GM21786 (cell line): ENCODE results near the gene ADSS1.

Experiments
- ATAC-seq: cut with Tn5 transposase; IDR thresholded peaks from one replicate; pipeline ENCODE4 v1.9.1; 2021; ENCODE audit not compliant: unreplicated experiment

Gene ADSS1

DNA sequence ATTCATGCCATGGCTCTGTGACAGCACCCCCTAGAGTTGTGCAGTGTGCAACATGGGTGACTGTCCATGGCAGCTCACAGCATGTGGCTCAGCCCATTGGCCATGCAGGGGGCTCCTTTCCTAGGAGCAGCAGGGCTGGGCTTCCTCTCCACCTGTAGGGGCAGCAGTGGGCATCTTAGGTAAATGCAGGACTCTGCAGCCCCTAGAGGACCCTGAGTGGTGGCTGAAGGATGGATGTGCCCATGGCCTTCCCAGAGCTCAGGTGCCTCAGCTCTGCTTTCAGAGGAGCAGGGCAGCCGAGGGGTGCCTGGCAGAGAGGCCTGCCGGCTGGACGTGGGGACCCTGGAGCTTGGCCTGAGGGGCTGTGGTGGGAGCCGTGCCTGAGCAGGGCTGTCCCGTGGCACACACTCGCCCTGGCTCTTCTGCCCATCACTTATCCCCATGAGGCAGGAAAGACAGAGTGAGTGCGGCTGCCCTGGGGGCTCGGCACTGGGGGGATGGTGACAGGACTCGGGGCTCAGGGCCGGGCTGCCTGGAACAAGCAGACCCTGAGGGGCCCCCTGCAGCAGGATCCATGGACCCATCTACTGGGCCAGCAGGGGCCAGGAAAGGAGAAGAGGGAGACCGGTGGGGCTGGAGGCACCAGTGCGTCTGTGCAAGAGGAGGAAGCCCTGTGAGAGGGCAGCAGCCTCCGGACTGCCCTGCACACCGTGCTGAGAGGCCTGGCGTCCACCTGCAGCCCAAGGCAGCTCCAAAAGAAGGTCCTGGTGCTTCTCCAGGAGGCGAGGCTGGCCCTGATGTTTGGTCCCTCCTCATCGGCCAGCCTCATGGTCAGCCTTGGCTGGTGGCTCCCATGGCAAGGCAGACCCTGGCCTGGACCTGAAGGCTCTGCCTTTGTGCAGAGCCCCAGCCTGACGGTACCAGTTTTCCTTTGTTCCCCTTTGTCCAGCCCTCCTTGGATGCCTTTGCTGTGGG, 7.6 kb downstream of the ADSS1 start:
- no peak for ATAC-seq

DNA sequence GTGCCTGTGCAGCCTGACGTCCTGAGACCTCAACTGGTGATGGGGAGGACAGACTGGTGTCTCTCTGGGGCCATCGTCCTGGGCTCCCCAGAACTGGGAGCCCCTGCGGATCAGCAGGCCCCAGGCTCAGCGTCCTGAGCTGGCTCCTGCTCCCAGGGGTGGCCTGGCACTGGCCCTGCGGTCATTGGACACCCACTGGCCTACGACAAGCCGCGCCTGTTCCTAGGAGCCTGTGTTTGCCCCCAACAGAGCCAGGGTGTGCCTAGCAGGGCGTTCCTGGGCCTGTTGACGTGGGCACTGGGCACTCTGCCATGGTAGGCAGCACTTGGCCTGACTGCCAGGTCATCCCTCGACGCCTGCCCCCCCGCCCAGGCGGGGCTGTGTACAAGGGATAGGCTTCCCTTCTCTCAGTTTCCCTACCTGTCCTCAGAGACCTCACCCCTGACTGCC, 8.4 kb downstream of the ADSS1 start:
- ATAC-seq, result no peak

DNA sequence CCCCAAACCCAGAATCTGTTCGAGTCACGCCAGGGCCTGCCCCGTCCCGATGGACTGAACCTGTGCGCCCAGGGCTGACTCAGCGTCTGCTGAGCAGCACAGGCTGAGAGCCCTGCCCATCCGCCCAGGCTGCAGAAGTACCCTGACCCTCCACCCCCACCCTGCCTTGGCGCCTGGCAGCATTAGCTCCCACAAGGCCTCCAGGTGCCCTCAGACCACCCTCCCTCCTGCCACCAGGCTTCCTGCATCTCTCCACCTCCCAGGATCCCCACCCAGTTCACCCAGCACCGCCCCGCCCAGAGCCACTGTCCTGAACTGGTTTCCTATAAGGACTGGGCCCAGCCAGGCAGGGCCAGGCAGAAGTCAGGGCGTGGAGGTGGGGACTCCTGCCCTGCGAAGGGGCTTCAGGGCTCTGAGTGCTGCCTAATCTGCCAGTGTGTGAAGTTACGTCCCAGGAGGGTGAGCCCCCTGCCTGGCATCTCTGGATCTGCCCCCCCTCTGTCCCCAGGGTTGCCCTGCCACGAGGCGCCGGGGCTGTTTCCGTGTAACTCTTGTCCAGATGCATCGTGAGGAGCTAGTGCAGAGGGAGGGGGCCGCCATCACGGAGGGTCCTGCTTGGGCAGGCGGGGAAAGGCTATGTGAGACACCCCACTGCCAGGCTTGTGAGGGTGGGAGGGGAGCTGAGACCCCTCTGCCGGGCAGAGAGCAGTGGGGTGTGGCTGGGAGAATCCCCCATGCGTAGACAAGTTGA, 9.1 kb downstream of the ADSS1 start:
- ATAC-seq, result no peak

DNA sequence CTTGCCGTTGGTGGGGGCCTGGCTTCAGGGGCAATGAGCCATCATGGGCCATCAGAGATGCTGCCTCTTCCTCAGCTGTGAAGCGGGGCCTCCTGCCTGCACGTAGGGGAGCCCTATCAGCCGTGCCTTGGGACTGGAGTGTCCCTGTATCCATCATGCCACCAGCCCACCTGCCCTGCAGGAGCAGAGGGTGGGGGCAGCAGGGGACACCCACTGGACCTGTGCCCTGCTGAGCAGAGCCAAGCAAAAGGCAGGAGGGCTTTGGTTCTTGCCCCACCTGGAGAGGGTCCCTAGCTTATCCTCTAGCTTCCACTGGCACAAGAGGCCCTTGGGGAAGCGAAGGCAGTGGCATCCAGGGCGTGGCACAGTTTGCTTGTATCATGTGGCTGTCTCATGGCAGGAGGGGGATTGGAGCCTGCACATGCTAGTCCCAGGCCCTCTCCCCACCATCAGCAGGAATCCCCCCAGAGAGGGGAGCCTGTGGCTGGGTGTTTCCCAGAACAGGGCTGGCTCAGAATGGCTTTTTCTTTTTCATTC, 10.1 kb downstream of the ADSS1 start:
- ATAC-seq, result no peak

DNA sequence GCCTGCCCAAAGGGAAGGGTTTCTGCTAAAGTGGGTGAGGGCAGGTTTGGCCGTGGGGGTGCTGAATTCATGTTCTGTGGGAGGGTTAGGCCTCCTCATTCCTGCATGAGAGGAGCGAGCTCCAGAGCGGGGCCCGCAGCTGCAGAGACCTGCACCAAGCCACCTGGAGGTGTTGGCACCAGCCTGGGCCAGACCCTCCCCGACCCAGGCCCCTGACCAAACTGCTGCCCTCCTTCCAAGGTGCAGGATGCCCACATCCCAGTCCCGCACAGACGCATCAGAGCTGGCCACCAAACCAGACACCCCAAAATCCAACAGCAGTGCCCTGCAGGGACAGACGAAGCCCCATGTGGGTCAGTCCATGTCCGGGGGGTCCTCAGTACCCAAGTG, 10.6 kb downstream of the ADSS1 start:
- no peak for ATAC-seq

DNA sequence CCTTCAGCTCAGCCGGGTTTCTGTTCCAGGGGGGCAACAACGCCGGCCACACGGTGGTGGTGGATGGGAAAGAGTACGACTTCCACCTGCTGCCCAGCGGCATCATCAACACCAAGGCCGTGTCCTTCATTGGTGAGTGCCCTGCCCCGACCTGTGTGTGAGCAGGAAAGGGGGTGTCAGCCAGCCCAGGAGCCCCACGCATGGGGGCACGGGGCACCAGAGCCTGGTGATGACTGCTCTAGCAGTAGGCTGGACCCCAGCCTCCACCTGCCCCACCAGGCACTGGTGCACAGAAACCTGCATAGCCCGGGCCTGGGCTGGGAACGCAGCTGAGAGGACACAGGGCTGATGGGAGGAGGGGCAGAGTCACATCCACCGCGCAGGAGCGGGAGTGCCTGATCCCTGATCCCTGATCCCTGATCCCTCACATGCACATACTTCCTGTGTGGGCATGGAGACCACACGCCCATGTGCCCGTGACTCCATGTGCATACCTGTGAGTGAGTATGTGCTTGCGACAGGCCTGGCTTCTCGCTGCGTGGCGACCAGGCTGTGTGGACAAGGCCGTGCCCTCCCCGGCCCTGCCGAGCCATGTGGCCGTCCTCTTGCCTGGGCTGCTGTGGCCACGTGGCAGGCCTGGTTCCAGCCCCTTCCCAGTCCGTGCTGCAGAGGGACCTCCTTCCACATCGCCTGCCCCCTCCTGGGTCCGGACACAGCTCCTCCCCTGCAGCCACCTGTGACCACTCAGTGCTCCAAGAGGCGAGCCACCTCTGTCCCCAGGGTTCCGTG, 11.2 kb downstream of the ADSS1 start:
- ATAC-seq, result no peak

DNA sequence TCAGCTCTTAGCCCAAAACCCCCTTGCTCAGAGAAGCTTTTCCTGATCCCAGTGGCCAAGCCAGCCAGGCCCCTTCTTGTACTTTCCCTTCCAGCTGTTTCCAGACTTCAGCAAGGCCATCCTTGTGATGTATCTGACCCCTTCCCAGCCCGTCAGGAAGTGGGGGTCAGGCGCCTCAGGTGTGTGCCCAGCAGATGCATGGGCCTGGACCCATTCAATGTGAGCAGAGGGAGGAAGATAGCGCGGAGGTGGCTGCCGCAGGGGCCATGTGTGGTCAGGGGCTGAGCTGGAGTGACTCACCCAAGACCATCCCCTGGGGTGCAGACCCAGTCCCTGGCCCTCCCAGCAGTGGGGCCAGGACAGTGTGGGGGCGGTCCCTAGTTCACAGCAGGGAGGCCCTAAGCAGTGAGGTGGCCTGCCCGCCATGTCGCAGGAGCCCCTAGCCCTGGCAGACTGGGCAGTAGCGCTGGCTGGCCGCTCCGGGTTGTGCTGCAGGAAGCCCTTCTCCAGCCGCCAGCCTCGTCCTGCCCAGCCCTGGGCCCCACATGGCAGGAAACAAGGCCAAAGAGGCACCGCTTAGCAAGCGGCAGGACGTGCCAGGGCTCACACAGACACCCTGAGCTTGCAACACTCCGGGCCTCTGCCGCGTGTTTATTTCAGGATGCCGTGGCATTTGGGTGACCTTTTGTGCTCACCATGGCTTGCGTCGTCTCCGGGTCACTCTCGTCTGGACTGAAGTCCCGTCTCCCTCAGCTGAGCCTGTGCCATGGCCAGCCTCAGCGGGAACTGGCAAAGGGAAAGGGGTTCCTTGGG, 12.0 kb downstream of the ADSS1 start:
- ATAC-seq, result no peak

DNA sequence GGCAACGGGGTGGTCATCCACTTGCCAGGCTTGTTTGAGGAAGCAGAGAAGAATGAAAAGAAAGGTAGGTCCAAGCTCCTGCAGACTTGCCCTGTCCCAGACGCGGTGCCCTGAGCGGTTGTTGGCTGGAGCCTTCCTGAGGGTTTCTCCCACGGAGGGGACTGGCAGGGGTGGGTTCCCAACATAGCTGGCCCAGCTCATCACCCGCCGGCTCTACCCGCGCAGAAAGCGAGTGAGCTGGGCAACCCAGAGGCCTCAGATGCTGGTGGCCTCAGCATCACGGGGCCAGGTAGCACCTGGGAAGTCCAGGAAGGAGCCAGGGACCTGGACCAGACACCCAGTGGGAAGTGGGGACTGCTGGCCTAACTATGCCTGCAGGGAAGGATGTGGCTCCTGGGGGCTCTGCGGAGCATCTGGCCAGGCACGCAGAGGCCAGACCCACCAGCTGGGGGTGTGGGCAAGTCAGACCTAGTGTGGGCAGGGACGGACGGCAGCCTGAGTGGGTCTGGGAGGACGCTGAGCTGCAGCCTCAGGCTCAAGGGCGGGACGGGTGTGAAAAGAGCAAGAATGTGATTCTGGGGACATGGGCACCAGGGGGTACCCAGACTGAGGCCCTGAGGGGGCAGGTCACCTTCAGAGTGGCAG, 14.5 kb downstream of the ADSS1 start:
- no peak for ATAC-seq

DNA sequence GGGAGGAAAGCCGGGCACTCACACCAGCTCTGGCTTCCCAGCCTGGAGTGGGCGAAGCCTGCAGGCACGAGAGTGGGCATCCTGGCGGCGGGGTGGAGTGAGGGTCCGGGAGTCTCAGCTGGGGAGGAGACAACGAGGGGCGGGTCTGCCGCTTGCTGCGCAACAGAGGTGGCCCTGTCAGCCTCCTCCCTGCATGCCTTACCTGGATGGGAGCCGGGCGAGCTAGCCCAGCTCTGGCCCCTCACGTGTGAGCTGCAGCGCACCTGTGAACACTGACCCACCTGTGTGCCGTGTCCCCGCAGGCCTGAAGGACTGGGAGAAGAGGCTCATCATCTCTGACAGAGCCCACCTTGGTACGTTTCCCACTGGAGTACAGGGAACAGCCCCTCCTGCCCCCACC, 15.0 kb downstream of the ADSS1 start:
- ATAC-seq, result no peak

DNA sequence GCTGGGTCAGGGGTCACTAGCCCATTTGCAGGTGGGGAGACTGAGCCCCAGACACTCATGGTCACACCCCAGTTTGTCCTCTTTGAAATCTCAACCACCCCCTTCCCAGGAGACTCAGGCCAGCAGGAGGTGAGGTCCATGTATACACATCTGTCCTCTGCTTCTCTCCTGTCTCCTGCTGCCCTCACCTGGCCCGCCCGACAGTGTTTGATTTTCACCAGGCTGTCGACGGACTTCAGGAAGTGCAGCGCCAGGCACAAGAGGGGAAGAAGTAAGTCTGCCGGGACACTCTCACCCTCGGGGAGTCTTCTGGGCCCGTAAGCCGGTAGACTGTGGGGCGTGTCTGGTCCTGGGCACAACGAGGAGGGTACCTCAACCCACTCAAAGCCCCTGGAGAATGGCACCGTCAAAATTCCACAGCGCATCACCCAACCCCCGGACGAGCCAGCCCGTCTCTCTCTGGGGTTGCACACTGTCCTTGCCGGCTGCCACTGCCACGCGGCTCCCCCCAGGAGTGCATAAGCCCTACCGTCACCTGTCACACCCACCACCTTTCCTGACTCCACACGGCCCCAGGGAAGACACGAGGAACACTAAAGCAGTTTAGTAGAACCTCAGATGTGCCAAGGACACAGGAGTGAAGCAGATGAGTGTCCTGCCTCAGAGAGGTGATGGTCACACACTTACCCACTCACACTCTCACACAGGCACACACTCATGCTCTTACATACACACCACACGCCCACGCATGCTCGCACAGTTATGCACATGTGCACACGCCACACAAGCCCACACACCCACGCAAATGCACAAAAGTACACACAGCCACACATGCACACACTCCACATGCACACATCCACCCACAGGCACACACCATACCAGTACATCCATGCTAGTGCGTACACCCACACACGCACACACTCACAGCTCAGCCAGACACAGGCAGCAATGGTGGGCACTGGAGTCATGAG, 15.8 kb downstream of the ADSS1 start:
- ATAC-seq, result no peak

DNA sequence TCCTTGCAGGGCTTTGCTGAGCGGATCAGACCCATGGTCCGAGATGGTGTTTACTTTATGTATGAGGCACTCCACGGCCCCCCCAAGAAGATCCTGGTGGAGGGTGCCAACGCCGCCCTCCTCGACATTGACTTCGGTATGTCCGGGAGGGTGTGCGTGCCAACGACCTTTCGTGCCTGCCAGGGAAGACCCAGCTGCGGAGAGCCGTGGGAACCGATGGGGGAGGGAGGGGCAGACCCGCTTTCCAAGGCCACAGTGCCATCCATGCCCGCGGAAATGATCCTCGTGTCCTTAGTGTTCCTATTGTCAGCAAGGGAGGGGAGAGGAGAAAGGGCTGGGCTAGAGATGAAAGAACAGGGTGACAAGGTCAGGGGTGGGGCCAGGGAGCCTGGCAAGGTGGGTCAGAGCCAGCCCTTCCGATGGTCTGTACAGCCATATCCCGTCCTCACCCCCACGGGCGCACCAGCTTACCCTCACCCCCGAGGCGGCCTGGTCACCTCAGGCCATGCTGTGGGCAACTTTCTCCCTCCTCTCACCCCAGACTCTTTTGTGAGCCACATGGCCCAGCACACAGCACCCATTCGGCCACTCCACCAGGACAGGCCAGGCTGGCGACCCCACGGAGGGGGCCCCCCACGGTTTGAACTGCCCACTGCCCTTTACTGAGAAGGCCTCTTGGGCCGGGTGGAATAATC, 17.2 kb downstream of the ADSS1 start:
- ATAC-seq, result no peak

DNA sequence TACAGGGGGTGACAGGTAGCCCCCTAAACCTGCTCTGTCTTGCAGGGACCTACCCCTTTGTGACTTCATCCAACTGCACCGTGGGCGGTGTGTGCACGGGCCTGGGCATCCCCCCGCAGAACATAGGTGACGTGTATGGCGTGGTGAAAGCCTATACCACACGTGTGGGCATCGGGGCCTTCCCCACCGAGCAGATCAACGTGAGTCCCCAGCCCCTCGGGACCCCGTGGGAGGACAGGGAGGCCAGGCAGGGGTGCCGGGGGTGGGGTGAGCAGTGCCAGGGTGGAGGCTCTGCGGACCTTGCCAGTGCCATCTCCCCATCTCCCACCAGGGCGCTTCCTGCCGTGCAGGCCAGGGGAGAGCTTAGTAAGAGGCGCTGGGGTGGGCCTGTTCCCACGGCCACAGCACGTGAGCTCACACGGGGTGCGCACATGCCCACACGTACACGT, 17.8 kb downstream of the ADSS1 start:
- ATAC-seq, result no peak

DNA sequence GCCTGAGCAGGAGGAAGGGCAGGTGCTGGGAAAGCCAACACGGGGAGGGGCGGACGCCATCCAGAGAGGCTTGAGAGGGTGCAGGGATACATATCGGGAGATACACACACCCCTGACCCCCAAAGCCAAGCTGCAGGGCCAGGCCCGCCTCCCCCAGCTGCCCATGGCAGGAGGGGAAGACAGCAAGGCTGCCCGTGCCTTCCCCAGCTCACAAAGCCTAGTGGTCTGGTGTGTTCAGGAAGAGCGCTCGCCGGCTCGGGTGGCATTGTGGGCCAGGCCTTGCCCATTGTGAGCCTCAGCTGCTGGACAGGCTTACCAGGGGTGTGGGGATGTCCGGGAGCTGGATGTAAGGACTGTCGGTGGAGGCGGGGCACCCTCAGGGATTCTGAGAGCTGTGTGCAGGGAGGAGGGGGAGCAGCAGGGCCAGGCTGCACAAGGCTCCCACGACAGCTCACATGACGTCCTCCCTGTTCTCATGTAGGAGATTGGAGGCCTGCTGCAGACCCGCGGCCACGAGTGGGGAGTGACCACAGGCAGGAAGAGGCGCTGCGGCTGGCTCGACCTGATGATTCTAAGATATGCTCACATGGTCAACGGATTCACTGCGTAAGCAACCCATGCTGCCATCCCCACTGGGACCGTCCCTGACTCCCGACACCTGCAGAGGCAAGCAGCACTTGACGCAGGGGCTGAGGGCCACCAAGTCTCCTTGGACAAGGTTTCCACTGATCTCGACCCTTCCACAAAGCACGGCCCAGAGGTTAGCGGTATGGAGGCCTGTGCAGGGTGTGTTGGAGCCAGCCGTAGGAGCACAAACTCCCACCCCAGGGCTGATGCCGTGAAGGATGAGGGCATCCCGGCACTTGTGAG, 18.8 kb downstream of the ADSS1 start:
- no peak for ATAC-seq

DNA sequence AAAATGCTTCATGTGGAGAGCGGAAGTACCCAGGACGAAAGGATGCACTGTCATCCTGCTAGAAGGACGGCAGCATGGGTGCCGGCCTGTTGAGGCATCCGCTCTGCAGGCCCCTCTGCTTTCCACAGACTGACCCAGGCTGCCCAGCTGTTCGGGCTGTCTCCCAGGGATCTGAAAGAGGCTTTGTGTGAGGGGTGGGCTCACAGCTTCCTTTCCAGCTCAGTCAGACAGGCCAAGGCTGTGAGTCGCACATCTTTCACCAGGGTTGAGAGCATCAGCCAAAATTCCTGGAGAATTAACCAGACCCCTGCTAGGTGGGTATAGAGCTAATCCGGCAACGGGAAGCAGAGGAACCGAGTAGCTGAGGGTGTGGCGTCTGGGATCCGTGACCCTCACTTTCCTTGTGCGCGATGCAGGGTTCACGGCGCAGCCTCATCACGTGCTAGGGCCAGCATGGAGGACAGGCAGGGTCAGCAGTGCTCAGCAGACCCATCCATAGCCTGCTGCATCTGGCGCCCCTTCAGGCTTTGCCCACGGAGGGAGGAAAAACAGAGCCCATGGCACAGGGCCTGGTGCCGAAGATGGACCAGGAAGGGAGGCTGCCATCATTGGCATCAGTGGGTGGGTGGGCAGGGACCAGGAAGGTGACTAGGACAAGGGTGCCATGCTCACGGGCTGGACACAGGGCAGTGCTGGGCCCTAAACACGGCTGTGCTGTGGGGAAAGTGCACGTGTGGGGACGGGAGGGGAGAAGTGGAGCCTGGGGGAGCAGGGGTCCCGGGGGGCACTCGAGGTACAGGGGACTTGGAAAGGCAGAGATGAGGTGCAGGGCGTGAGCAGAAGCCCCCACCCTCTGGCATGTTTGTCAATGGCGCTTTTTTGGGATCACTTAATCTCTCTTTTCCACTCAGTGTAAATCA, 19.7 kb downstream of the ADSS1 start:
- ATAC-seq, result no peak

DNA sequence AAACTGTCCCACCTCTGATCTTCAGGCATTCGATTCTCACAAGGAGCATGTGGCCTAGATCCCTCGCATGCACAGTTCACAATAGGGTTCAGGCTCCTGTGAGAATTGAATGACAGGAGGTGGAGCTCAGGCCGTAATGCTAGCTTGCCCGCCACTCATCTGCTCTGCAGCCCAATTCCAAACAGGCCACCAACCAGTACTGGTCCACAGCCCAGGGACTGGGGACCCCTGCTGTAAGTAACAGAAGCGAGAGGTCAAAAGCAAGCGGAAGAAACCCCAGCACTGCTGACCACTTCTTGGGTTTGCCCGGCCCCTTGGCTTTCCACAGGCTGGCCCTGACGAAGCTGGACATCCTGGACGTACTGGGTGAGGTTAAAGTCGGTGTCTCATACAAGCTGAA, 20.5 kb downstream of the ADSS1 start:
- no peak for ATAC-seq

DNA sequence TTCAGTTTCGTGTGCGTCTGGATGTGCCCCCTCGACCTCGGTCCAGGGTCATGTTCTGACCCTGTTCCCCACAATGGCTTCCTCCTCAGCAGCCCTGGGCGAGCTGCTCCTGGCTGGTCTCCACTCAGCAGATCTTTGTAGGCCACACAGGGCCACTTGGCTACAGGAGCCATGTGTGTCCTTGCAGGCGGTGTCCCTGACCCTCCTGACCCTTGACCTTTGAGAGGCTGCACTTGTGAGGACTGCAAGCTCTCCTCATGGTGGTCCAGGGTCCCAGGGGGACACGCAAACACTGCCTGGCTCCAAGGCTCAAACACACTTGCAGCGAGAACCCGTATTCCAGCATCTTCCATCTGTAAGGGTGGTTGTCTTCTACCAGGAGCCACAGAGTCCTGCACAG, 21.4 kb downstream of the ADSS1 start:
- ATAC-seq, result no peak
